ES-I3 (cell line): ENCODE results near the gene ZDHHC22.
A peak's percentile ranks its signal among the peaks of the same experiment; 100 is the strongest.

Experiments
- H3K36me3 ChIP-seq: 2 replicates; pipeline ENCODE4 v1.6.1; 2013; ENCODE audit warnings: mild to moderate bottlenecking, low read length, control low read depth, moderate library complexity; ENCODE audit not compliant: insufficient read depth
- H3K4me1 ChIP-seq: 2 replicates; pipeline ENCODE4 v1.6.1; 2013; ENCODE audit warnings: mild to moderate bottlenecking, control low read depth, low read length; ENCODE audit not compliant: insufficient read depth
- H3K9ac ChIP-seq: 2 replicates; pipeline ENCODE4 v1.6.1; 2013; ENCODE audit warnings: low read depth, mild to moderate bottlenecking, low read length, moderate library complexity
- H3K9me3 ChIP-seq: 2 replicates; pipeline ENCODE4 v1.6.1; 2013; ENCODE audit warnings: mild to moderate bottlenecking, low read length, moderate library complexity; ENCODE audit not compliant: control insufficient read depth, insufficient read depth

ZDHHC22 gene

GRCh38 chr14:77110286-77110685 lies 31.3 kb downstream of the ZDHHC22 start:
- Histone ChIP-seq H3K9ac (no peak overlapping the region), H3K36me3 (peaks cover 11% of the 10 kb centered on the region), H3K9me3 (no peaks in the 10 kb centered on the region), H3K4me1 (peaks cover 35% of the 10 kb centered on the region)

- Histone ChIP-seq H3K4me1 (peaks cover 36% of the 10 kb centered on the region), H3K9ac (no peak overlapping the region), H3K9me3 (no peaks in the 10 kb centered on the region), H3K36me3 (peaks cover 11% of the 10 kb centered on the region)
These were observed 31.9 kb downstream of the ZDHHC22 start for GRCh38 chr14:77109656-77110055.

- peaks cover 41% of the 10 kb centered on the region for H3K4me1 ChIP-seq
- H3K9me3 ChIP-seq, result no peaks in the 10 kb centered on the region
- no peak overlapping the region for H3K9ac ChIP-seq
- H3K36me3 ChIP-seq, result peaks cover 5% of the 10 kb centered on the region; the same call in 1 of the 2 replicates
These were observed 32.8 kb downstream of the ZDHHC22 start for GRCh38 chr14:77108753-77109152.

GRCh38 chr14:77107228-77107627 lies 34.4 kb downstream of the ZDHHC22 start:
- H3K9me3 ChIP-seq, result no peaks in the 10 kb centered on the region
- no peak overlapping the region for H3K9ac ChIP-seq
- peaks cover 41% of the 10 kb centered on the region for H3K4me1 ChIP-seq
- H3K36me3 ChIP-seq, result no peaks in the 10 kb centered on the region; the same call in 1 of the 2 replicates

- H3K4me1 ChIP-seq, result peaks cover 36% of the 10 kb centered on the region
- H3K36me3 ChIP-seq, result no peaks in the 10 kb centered on the region; the same call in 1 of the 2 replicates
- no peak overlapping the region for H3K9ac ChIP-seq
- H3K9me3 ChIP-seq, result no peaks in the 10 kb centered on the region
These were observed 34.9 kb downstream of the ZDHHC22 start for GRCh38 chr14:77106666-77107065.

GRCh38 chr14:77105145-77105939 lies 36.2 kb downstream of the ZDHHC22 start:
- Histone ChIP-seq H3K9me3 (no peaks in the 10 kb centered on the region), H3K9ac (no peak overlapping the region), H3K4me1 (peaks cover 26% of the 10 kb centered on the region), H3K36me3 (no peaks in the 10 kb centered on the region; the same call in 1 of the 2 replicates)

- Histone ChIP-seq H3K4me1 (peaks cover 23% of the 10 kb centered on the region; the same call in 1 of the 2 replicates), H3K36me3 (no peaks in the 10 kb centered on the region; the same call in 1 of the 2 replicates)
These were observed 37.2 kb downstream of the ZDHHC22 start for GRCh38 chr14:77104393-77104792.

GRCh38 chr14:77103951-77104350 lies 37.6 kb downstream of the ZDHHC22 start:
- H3K9ac ChIP-seq, result no peak overlapping the region
- peaks cover 26% of the 10 kb centered on the region for H3K4me1 ChIP-seq
- no peaks in the 10 kb centered on the region; the same call in 1 of the 2 replicates for H3K36me3 ChIP-seq
- H3K9me3 ChIP-seq, result no peaks in the 10 kb centered on the region

More at GRCh38 chr14:77104393-77104792, 37.2 kb downstream of the ZDHHC22 start:
- Histone ChIP-seq H3K9ac (no peak overlapping the region), H3K9me3 (no peaks in the 10 kb centered on the region)

GRCh38 chr14:77103475-77103874 lies 38.1 kb downstream of the ZDHHC22 start:
- Histone ChIP-seq H3K36me3 (no peaks in the 10 kb centered on the region; the same call in 1 of the 2 replicates), H3K9me3 (no peaks in the 10 kb centered on the region), H3K4me1 (peaks cover 23% of the 10 kb centered on the region), H3K9ac (no peak overlapping the region)

GRCh38 chr14:77102154-77102553 lies 39.4 kb downstream of the ZDHHC22 start:
- Histone ChIP-seq H3K9ac (no peak overlapping the region), H3K36me3 (no peaks in the 10 kb centered on the region; the same call in 1 of the 2 replicates), H3K9me3 (no peaks in the 10 kb centered on the region), H3K4me1 (peaks cover 23% of the 10 kb centered on the region)

GRCh38 chr14:77100961-77101360 lies 40.6 kb downstream of the ZDHHC22 start:
- no peaks in the 10 kb centered on the region for H3K9me3 ChIP-seq
- no peaks in the 10 kb centered on the region for H3K36me3 ChIP-seq
- H3K9ac ChIP-seq, result no peak overlapping the region
- H3K4me1 ChIP-seq, result peaks cover 23% of the 10 kb centered on the region

GRCh38 chr14:77099425-77100167 lies 42.0 kb downstream of the ZDHHC22 start:
- H3K4me1 ChIP-seq, result peaks cover 15% of the 10 kb centered on the region
- H3K9me3 ChIP-seq, result no peaks in the 10 kb centered on the region
- H3K9ac ChIP-seq, result no peak overlapping the region
- no peaks in the 10 kb centered on the region for H3K36me3 ChIP-seq

GRCh38 chr14:77098529-77099353 lies 42.9 kb downstream of the ZDHHC22 start:
- peaks cover 11% of the 10 kb centered on the region for H3K4me1 ChIP-seq
- peak overlapping the region; percentile 85 for H3K9ac ChIP-seq
- no peaks in the 10 kb centered on the region for H3K9me3 ChIP-seq
- no peaks in the 10 kb centered on the region for H3K36me3 ChIP-seq
